H9 (cell line): ENCODE measurements around the gene UNC5A. TPM values are rescaled to one million over a fixed set of nuclear protein-coding genes. Genes with fewer than 3 reads are reported as not detected.
A peak's percentile ranks its signal among the peaks of the same experiment; 100 is the strongest.

Source experiments
- DNase-seq: peaks from one replicate; pipeline ENCODE4 v3.0.0-alpha.2; 2017
- H2AFZ ChIP-seq: one replicate; pipeline ENCODE4 v1.6.1; 2013; ENCODE audit warnings: mild to moderate bottlenecking, low read length, control low read depth, moderate library complexity
- H2AK5ac ChIP-seq: 2 replicates; pipeline ENCODE4 v1.6.1; 2013; ENCODE audit warnings: low read length, control low read depth, mixed read lengths; ENCODE audit not compliant: insufficient read length
- H2BK120ac ChIP-seq: one replicate; pipeline ENCODE4 v1.6.1; 2013; ENCODE audit warnings: low read depth, mild to moderate bottlenecking, low read length, control low read depth, inconsistent platforms; ENCODE audit not compliant: poor library complexity, severe bottlenecking
- H2BK12ac ChIP-seq: 2 replicates; pipeline ENCODE4 v1.6.1; 2013; ENCODE audit warnings: low read length, control low read depth, mixed read lengths, low read depth; ENCODE audit not compliant: insufficient read length
- H2BK15ac ChIP-seq: 2 replicates; pipeline ENCODE4 v1.6.1; 2013; ENCODE audit warnings: low read depth, low read length, control low read depth
- H2BK20ac ChIP-seq: one replicate; pipeline ENCODE4 v1.6.1; 2013; ENCODE audit warnings: low read depth, mild to moderate bottlenecking, low read length, control low read depth, inconsistent platforms; ENCODE audit not compliant: poor library complexity, severe bottlenecking
- H2BK5ac ChIP-seq: 2 replicates; pipeline ENCODE4 v1.6.1; 2013; ENCODE audit warnings: low read length, control low read depth, mixed read lengths; ENCODE audit not compliant: insufficient read length
- H3K14ac ChIP-seq: 2 replicates; pipeline ENCODE4 v1.6.1; 2013; ENCODE audit warnings: low read length, control low read depth; ENCODE audit not compliant: insufficient read depth
- H3K18ac ChIP-seq: 2 replicates; pipeline ENCODE4 v1.6.1; 2013; ENCODE audit warnings: low read depth, mild to moderate bottlenecking, mixed read lengths, low read length, control low read depth; ENCODE audit not compliant: insufficient read length
- H3K23ac ChIP-seq: 2 replicates; pipeline ENCODE4 v1.6.1; 2013; ENCODE audit warnings: low read length, control low read depth, mixed read lengths, low read depth; ENCODE audit not compliant: insufficient read length
- H3K23me2 ChIP-seq: 2 replicates; pipeline ENCODE4 v1.6.1; 2013; ENCODE audit warnings: low read depth, mild to moderate bottlenecking, mixed read lengths, low read length, control low read depth; ENCODE audit not compliant: insufficient read length, poor library complexity, severe bottlenecking
- H3K27ac ChIP-seq: 2 replicates; pipeline ENCODE4 v1.5.1; 2013; ENCODE audit warnings: low read length, control low read depth, mixed read lengths, low read depth; ENCODE audit not compliant: insufficient read length
- H3K27me3 ChIP-seq: 2 replicates; pipeline ENCODE4 v1.6.1; 2013; ENCODE audit warnings: low read length, control low read depth, inconsistent platforms; ENCODE audit not compliant: insufficient read depth
- H3K4ac ChIP-seq: 2 replicates; pipeline ENCODE4 v1.6.1; 2013; ENCODE audit warnings: low read depth, mild to moderate bottlenecking, control low read depth, inconsistent platforms, low read length, moderate library complexity
- H3K4me1 ChIP-seq: 2 replicates; pipeline ENCODE4 v1.6.1; 2013; ENCODE audit warnings: low read length, control low read depth, inconsistent platforms; ENCODE audit not compliant: insufficient read depth
- H3K4me2 ChIP-seq: 2 replicates; pipeline ENCODE4 v1.6.1; 2013; ENCODE audit warnings: low read length, control low read depth, mixed read lengths; ENCODE audit not compliant: insufficient read length, insufficient read depth
- H3K56ac ChIP-seq: 2 replicates; pipeline ENCODE4 v1.6.1; 2013; ENCODE audit warnings: low read depth, mild to moderate bottlenecking, mixed read lengths, low read length, control low read depth; ENCODE audit not compliant: insufficient read length
- H3K79me1 ChIP-seq: 2 replicates; pipeline ENCODE4 v1.6.1; 2013; ENCODE audit warnings: low read depth, mild to moderate bottlenecking, moderate library complexity, low read length, control low read depth, inconsistent platforms; ENCODE audit not compliant: insufficient read depth, poor library complexity, severe bottlenecking
- H3K79me2 ChIP-seq: 2 replicates; pipeline ENCODE4 v1.6.1; 2013; ENCODE audit warnings: low read length, control low read depth, inconsistent platforms; ENCODE audit not compliant: insufficient read depth
- H3K9ac ChIP-seq: 2 replicates; pipeline ENCODE4 v1.6.1; 2013; ENCODE audit warnings: low read length, control low read depth, mixed read lengths; ENCODE audit not compliant: insufficient read length; ENCODE audit errors: extremely low read depth
- H3K9me3 ChIP-seq: one replicate; pipeline ENCODE4 v1.6.1; 2013; ENCODE audit warnings: low read depth, low read length, inconsistent platforms; ENCODE audit not compliant: control insufficient read depth
- H3T11ph ChIP-seq: one replicate; pipeline ENCODE4 v1.6.1; 2013; ENCODE audit warnings: mild to moderate bottlenecking, low read length, control low read depth, inconsistent platforms
- H4K20me1 ChIP-seq: one replicate; pipeline ENCODE4 v1.6.1; 2013; ENCODE audit not compliant: control insufficient read depth, insufficient read length, insufficient read depth
- H4K5ac ChIP-seq: 2 replicates; pipeline ENCODE4 v1.6.1; 2013; ENCODE audit warnings: low read depth, mild to moderate bottlenecking, mixed read lengths, low read length, control low read depth; ENCODE audit not compliant: insufficient read length
- H4K8ac ChIP-seq: replicated peaks from 2 replicates; pipeline ENCODE4 v1.6.1; 2013; ENCODE audit warnings: low read length, control low read depth, mixed read lengths, low read depth; ENCODE audit not compliant: insufficient read length
- H4K91ac ChIP-seq: 2 replicates; pipeline ENCODE4 v1.6.1; 2013; ENCODE audit warnings: low read depth, mild to moderate bottlenecking, moderate library complexity, mixed read lengths, low read length, control low read depth; ENCODE audit not compliant: insufficient read length
- H3K27ac Mint-ChIP-seq, 3 experiments: 2 replicates in 2 of 3; 3 replicates in 1 of 3; pipeline ENCODE4 v1.8.0; 2020 to 2021; ENCODE audit warnings: mixed read lengths in 3 of 3, mild to moderate bottlenecking in 1 of 3, moderate library complexity in 1 of 3
- H3K27me3 Mint-ChIP-seq: 2 replicates; pipeline ENCODE4 v1.8.0; 2021; ENCODE audit warnings: low read depth, mild to moderate bottlenecking, moderate library complexity, mixed read lengths
- H3K36me3 Mint-ChIP-seq, 3 experiments: 2 replicates in 2 of 3; 3 replicates in 1 of 3; pipeline ENCODE4 v1.8.0; 2020 to 2021; ENCODE audit warnings: low read depth in 3 of 3, mixed read lengths in 3 of 3; ENCODE audit not compliant: insufficient read depth in 1 of 3
- H3K4me1 Mint-ChIP-seq, 2 experiments: 2 replicates each; pipeline ENCODE4 v1.8.0; 2020; ENCODE audit warnings: mixed read lengths in 2 of 2
- H3K4me3 Mint-ChIP-seq, 2 experiments: 2 replicates in 1 of 2; 3 replicates in 1 of 2; pipeline ENCODE4 v1.8.0; 2020 to 2021; ENCODE audit warnings: mild to moderate bottlenecking in 2 of 2, mixed read lengths in 2 of 2, moderate library complexity in 1 of 2
- H3K9me3 Mint-ChIP-seq, 2 experiments: 2 replicates in 1 of 2; 3 replicates in 1 of 2; pipeline ENCODE4 v1.8.0; 2020; ENCODE audit warnings: mild to moderate bottlenecking in 2 of 2, mixed read lengths in 2 of 2, moderate library complexity in 1 of 2
- CTCF ChIP-seq: fragments of 200-600 bp; sonication (generic); conservative IDR thresholded peaks from 3 replicates; pipeline ENCODE4 v1.8.0; 2021; ENCODE audit warnings: antibody characterized with exemption, mild to moderate bottlenecking
- WGBS: extraction: QIAGEN DNeasy Blood & Tissue Kit; methylation state at CpG from one replicate; pipeline ENCODE4 v1.1.7; 2013; ENCODE audit warnings: missing lambda C conversion rate, low lambda C conversion rate, mixed read lengths; ENCODE audit not compliant: insufficient read length; ENCODE audit errors: extremely low coverage; 5-methylcytosine and 5-hydroxymethylcytosine counted together
- total RNA-seq: library from RNA; stranded (reverse); gene quantifications from 2 replicates; pipeline ENCODE4 v1.2.1, GENCODE V29; 2021

Gene UNC5A
- total RNA-seq, 1 experiment from 2014 or later, result 4.4 TPM

- no peaks in the 10 kb centered on the region for H3K79me2 ChIP-seq
- no peaks in the 10 kb centered on the region for H3K23me2 ChIP-seq
- no peak overlapping the region for H3K4ac ChIP-seq
- no peak overlapping the region for H2BK15ac ChIP-seq
- Mint-ChIP-seq H3K4me1 (peaks cover 2 to 27% of the 10 kb centered on the region in 2 experiments; a peak in 3 of 4 replicates), H3K4me3 (no peak overlapping the region), H3K27ac (peak overlapping the region in 1 of 3 experiments; percentile 76; a peak in 2 of 7 replicates), H3K9me3 (peaks cover 0 to 2% of the 10 kb centered on the region in 2 experiments; a peak in 2 of 5 replicates), H3K27me3 (peaks cover 24% of the 10 kb centered on the region), H3K36me3 (no peaks in the 10 kb centered on the region)
- H4K20me1 ChIP-seq, result no peaks in the 10 kb centered on the region
- H3K27ac ChIP-seq, result no peak overlapping the region
- H3K23ac ChIP-seq, result no peak overlapping the region
- no peak overlapping the region for H2AK5ac ChIP-seq
- H3K4me2 ChIP-seq, result no peak overlapping the region
- H3K9me3 ChIP-seq, result no peaks in the 10 kb centered on the region
- no peak overlapping the region for H2BK120ac ChIP-seq
- H3K4me1 ChIP-seq, result no peaks in the 10 kb centered on the region
- no peak for TF ChIP-seq CTCF
- H3K27me3 ChIP-seq, result no peaks in the 10 kb centered on the region
- no peak overlapping the region for H3K56ac ChIP-seq
- no peak overlapping the region for H2BK20ac ChIP-seq
- no peak overlapping the region for H4K5ac ChIP-seq
- no peak overlapping the region for H3K9ac ChIP-seq
- no peak overlapping the region for H2BK5ac ChIP-seq
- no peak overlapping the region for H3K14ac ChIP-seq
- no CpG with 5 or more reads among the region's 9 CpGs for WGBS
- no peak overlapping the region for H2AFZ ChIP-seq
- no peak overlapping the region for H4K8ac ChIP-seq
- H2BK12ac ChIP-seq, result no peak overlapping the region
- H3K18ac ChIP-seq, result no peak overlapping the region
- no peaks in the 10 kb centered on the region for H3K79me1 ChIP-seq
- H3T11ph ChIP-seq, result no peak overlapping the region
- DNase-seq, result no peak
- no peak overlapping the region for H4K91ac ChIP-seq
Observed at GRCh38 chr5:176830995-176831423, 20.6 kb downstream of the UNC5A start.
